Muscle layer of colon (tissue), 2 donors: ENCODE results near the gene RHBDL3.
"Not testable (repeated sequence)": the region's sequence is repeated elsewhere in the genome, so short reads cannot be mapped to it uniquely, and the experiment has no call there.

Experiments used
- H3K27ac ChIP-seq: one replicate; pipeline ENCODE4 v1.7.0; 2013; ENCODE audit warnings: low read depth, mild to moderate bottlenecking, low read length, moderate library complexity
- H3K27me3 ChIP-seq, 2 donors: one replicate each; pipeline ENCODE4 v1.7.0; 2013; ENCODE audit warnings: low read length in 2 of 2, mild to moderate bottlenecking in 2 of 2; ENCODE audit not compliant: insufficient read depth in 2 of 2, control insufficient read depth in 1 of 2
- H3K36me3 ChIP-seq: one replicate; pipeline ENCODE4 v1.7.0; 2013; ENCODE audit warnings: mild to moderate bottlenecking, low read length; ENCODE audit not compliant: insufficient read depth
- H3K4me1 ChIP-seq: one replicate; pipeline ENCODE4 v1.7.0; 2013; ENCODE audit warnings: mild to moderate bottlenecking, low read length; ENCODE audit not compliant: insufficient read depth
- H3K4me3 ChIP-seq, 2 donors: one replicate each; pipeline ENCODE4 v1.7.0; 2013; ENCODE audit warnings: low read length in 2 of 2, low read depth in 1 of 2, mild to moderate bottlenecking in 1 of 2, moderate library complexity in 1 of 2
- H3K9ac ChIP-seq: one replicate; pipeline ENCODE4 v1.7.0; 2013; ENCODE audit warnings: low read length
- H3K9me3 ChIP-seq: one replicate; pipeline ENCODE4 v1.7.0; 2013; ENCODE audit warnings: mild to moderate bottlenecking, low read length
- donor health status: abdominal sarcoma.
- donor health status: Adenocarcinoma of cecum.

RHBDL3 gene

DNA sequence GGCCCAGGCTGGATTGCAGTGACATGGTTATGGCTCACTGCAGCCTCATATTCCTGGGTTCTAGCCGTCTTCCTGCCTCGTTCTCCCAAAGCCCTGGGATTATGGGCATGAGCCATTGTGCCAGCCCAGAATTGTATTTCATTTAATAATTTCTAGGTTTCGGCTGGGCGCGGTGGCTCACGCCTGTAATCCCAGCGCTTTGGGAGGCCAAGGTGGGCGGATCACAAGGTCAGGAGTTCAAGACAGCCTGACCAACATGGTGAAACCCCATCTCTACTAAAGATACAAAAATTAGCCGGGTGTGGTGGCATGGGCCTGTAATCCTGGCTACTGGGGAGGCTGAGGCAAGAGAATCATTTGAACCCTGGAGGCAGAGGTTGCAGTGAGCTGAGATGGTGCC is 87.1 kb downstream of the RHBDL3 start:
- H3K27ac ChIP-seq, H3K27me3 ChIP-seq, H3K9me3 ChIP-seq, H3K4me3 ChIP-seq, H3K9ac ChIP-seq: not testable (repeated sequence)
- peaks cover 31% of the 10 kb centered on the region for H3K36me3 ChIP-seq
- H3K4me1 ChIP-seq: peaks cover 51% of the 10 kb centered on the region

DNA sequence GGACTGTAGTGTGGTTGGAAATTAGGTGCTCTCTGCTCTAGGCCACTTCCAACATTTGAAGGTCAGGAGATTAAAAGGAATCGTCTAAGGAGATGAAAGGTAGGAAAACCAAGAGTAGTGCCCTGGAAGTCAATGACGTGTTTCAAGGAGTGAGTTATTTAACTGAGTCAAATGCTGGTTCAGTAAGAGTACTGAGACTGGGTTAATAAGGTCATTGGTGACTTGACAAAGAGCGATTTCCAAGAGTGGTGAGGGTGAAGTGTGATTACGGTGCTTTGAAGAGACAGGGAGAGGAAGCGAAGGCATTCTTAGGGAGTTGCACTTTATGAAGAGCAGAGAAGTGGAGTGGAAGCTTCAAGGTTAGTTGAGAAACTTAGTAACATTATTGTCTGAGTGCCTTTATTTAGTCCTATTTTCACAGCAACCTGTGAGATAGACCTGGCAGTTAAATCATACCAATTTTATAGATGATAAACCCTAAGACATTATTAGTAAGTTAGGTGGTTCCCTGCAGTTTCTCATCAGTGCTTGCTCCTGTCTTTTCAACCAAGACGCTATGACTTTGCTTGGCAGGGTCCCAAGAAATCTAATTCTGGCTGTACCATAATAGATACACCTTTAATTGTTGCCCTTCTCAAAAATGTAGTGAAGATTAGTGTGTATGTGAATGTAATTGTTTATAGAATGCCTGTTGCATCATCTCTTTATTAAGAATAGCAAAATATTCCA is 90.2 kb downstream of the RHBDL3 start:
- H3K9me3 ChIP-seq: no peaks in the 10 kb centered on the region
- no peaks in the 10 kb centered on the region for H3K27me3 ChIP-seq
- peaks cover 45% of the 10 kb centered on the region for H3K4me1 ChIP-seq
- H3K36me3 ChIP-seq: peaks cover 49% of the 10 kb centered on the region
- H3K9ac ChIP-seq: no peak overlapping the region
- H3K4me3 ChIP-seq: no peak overlapping the region
- H3K27ac ChIP-seq: no peak overlapping the region

DNA sequence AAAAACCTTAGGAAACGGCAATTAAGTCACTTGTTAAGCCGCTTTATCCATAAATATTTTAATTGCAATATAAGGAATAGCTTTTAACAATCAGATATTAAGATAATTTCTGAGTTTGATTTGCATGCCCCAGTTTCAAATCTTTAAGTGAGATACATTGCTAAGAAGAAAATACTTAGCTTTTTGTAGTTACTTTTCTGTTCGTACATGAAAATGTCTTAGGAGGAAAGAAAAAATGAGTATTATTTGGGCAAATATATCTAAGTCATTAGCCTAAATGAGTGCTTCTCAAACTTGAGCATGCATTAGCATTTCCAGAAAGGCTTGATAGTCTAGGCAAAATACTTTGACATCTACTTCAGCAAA is 90.7 kb downstream of the RHBDL3 start:
- H3K9ac ChIP-seq: no peak overlapping the region
- H3K27ac ChIP-seq: no peak overlapping the region
- H3K9me3 ChIP-seq: no peaks in the 10 kb centered on the region
- H3K36me3 ChIP-seq: peaks cover 54% of the 10 kb centered on the region
- no peaks in the 10 kb centered on the region for H3K27me3 ChIP-seq
- H3K4me3 ChIP-seq: no peak overlapping the region
- peaks cover 45% of the 10 kb centered on the region for H3K4me1 ChIP-seq

DNA sequence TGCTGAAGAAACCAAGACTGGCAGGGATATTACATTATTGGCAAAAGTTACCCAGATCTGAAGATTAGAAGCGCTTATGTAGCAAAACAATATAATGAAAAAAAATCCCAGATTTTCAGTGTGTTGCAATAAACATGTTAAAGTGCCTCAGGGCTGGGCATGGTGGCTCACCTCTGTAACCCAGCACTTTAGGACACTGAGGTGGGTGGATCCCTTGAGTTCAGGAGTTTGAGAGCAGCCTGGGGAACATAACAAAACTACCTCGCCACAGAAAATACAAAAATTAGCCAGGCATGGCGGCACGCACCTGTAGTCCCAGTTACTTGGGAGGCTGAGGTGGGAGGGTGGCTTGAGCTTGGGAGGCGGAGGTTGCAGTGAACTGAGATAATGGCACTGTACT is 91.1 kb downstream of the RHBDL3 start:
- H3K4me3 ChIP-seq: no peak overlapping the region
- H3K9ac ChIP-seq: no peak overlapping the region
- H3K27ac ChIP-seq: no peak overlapping the region
- peaks cover 45% of the 10 kb centered on the region for H3K4me1 ChIP-seq
- H3K9me3 ChIP-seq: no peaks in the 10 kb centered on the region
- H3K27me3 ChIP-seq: no peaks in the 10 kb centered on the region
- H3K36me3 ChIP-seq: peaks cover 56% of the 10 kb centered on the region

DNA sequence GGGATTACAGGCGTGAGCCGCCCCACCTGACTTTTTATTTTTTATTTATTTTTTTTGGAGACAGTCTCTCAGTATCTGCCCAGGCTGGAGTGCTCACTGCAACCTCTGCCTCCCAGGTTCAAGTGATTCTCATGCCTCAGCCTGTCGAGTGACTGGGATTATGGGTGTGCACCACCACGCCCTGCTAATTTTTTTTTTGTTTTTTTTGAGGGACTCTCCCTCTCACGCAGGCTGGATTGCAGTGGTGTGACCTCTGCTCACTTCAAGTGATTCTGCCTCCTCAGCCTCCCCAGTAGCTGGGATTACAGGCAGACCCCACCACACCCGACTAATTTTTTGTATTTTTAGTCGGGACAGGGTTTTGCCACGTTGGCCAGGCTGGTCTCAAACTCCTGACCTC is 92.0 kb downstream of the RHBDL3 start:
- Histone ChIP-seq H3K4me1 (peaks cover 39% of the 10 kb centered on the region), H3K9me3 (no peaks in the 10 kb centered on the region), H3K27ac (no peak overlapping the region), H3K4me3 (no peak overlapping the region), H3K27me3 (no peaks in the 10 kb centered on the region), H3K9ac (no peak overlapping the region), H3K36me3 (peaks cover 65% of the 10 kb centered on the region)

DNA sequence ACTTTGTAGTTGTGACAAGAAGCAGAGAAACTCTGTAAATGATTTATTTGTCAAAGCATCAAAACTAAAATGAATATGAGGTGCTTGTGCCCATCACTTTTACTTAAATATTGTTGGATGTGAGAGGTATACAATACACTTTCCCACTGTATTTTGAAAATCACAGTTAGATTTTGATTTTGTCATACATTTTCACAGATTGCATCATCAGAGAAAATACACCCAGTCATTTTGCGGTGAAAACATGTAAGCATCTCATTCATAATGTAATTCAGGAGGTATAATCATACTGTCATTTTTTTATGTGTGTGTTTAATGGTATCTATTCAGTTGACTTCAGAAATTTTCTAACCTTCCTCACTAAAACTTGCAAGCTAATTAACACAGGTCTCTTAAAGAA is 95.6 kb downstream of the RHBDL3 start:
- H3K27ac ChIP-seq: no peak overlapping the region
- no peaks in the 10 kb centered on the region for H3K27me3 ChIP-seq
- no peak overlapping the region for H3K4me3 ChIP-seq
- peaks cover 74% of the 10 kb centered on the region for H3K36me3 ChIP-seq
- no peak overlapping the region for H3K9ac ChIP-seq
- no peaks in the 10 kb centered on the region for H3K9me3 ChIP-seq
- H3K4me1 ChIP-seq: peaks cover 5% of the 10 kb centered on the region

DNA sequence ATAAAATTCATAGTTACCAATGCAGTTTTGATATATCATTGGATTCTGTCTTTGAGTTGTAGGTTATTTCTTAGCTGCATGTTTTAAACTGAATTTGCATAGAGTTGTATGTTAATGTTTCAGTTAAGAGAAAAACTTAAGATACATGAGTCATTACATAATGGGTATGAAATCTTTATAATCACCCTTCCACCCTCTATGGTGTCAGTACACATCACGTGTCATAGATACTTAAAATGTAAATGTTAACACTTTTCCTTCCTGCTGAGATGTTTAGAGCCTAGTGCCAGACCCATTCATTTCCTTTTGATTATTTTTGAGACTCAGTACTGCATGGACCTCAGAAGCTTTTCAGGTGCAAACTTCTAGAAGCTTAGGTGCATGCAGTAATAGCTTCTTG is 104.8 kb downstream of the RHBDL3 start:
- Histone ChIP-seq H3K4me1 (no peaks in the 10 kb centered on the region), H3K9ac (no peak overlapping the region), H3K27me3 (no peaks in the 10 kb centered on the region), H3K4me3 (no peak overlapping the region), H3K9me3 (no peaks in the 10 kb centered on the region), H3K36me3 (peaks cover 76% of the 10 kb centered on the region), H3K27ac (no peak overlapping the region)
